Endothelial cell of umbilical vein (primary cell): ENCODE data around the gene MAP2K1. TPM values are rescaled to one million over a fixed set of nuclear protein-coding genes. Genes with fewer than 3 reads are reported as not detected.
A peak's percentile ranks its signal among the peaks of the same experiment; 100 is the strongest.
"Not testable (repeated sequence)": the region's sequence is repeated elsewhere in the genome, so short reads cannot be mapped to it uniquely, and the experiment has no call there.

ENCODE experiments used
- Bru-seq: library from RNA; stranded (reverse); fragments of 400-500 nt; gene quantifications from one replicate; lab custom pipeline; 2021; lab: Mats Ljungman, UMichigan
- BruChase-seq, 2 experiments: library from RNA; stranded (reverse); fragments of 400-500 nt; gene quantifications; one replicate each; lab custom pipeline; 2021; lab: Mats Ljungman, UMichigan
- BruUV-seq: library from RNA; stranded (reverse); fragments of 400-500 nt; replicated peaks from 2 replicates; lab custom pipeline; 2021; lab: Mats Ljungman, UMichigan
- CTCF ChIA-PET: fragments of 300-600, 350-600 bp; sonication (Branson Sonifier 250); formaldehyde crosslinking; loops from one replicate; lab custom pipeline; 2021; ENCODE audit warnings: antibody characterized with exemption, inconsistent platforms; lab: Charles Lee
- POLR2A ChIA-PET: fragments of 300-600, 350-600 bp; sonication (Branson Sonifier 250); formaldehyde crosslinking; loops from one replicate; lab custom pipeline; 2021; ENCODE audit warnings: antibody characterized with exemption, inconsistent platforms; lab: Charles Lee
- DNase-seq: peaks from one replicate; pipeline ENCODE4 v3.0.0-alpha.2; 2011; ENCODE audit warnings: low read depth, low spot score
- FAIRE-seq: peaks from 2 replicates; lab custom pipeline; 2011; peaks lifted over from hg19 to GRCh38; lab: Jason Lieb, UNC
- H2AFZ ChIP-seq: 2 replicates; pipeline ENCODE4 v1.6.0; 2012; ENCODE audit warnings: low read depth, low read length, control low read depth, inconsistent platforms
- H3K27ac ChIP-seq: 2 replicates; pipeline ENCODE4 v1.5.1; 2011; ENCODE audit warnings: low read depth, mild to moderate bottlenecking, control low read depth, low read length, moderate library complexity; ENCODE audit not compliant: insufficient read depth
- H3K27me3 ChIP-seq, 2 experiments: 2 replicates each; pipeline versions ENCODE4 v1.6.0 to v1.6.1; 2011; ENCODE audit warnings: low read length in 2 of 2, mixed read lengths in 1 of 2; ENCODE audit not compliant: control insufficient read depth in 2 of 2, insufficient read depth in 2 of 2
- H3K36me3 ChIP-seq, 2 experiments: 2 replicates in 1 of 2; 3 replicates in 1 of 2; pipeline ENCODE4 v1.5.1; 2011; ENCODE audit warnings: low read length in 2 of 2, mild to moderate bottlenecking in 1 of 2, moderate library complexity in 1 of 2; ENCODE audit not compliant: control insufficient read depth in 2 of 2, insufficient read depth in 2 of 2; ENCODE audit errors: extremely low read depth in 1 of 2
- H3K4me1 ChIP-seq: 3 replicates; pipeline ENCODE4 v1.5.1; 2011; ENCODE audit warnings: mild to moderate bottlenecking, low read length; ENCODE audit not compliant: control insufficient read depth, insufficient read depth; ENCODE audit errors: extremely low read depth
- H3K4me2 ChIP-seq: 2 replicates; pipeline ENCODE4 v1.6.1; 2011; ENCODE audit warnings: low read length, control low read depth, mixed read lengths; ENCODE audit not compliant: insufficient read depth
- H3K4me3 ChIP-seq, 3 experiments: fragments of 200-600 bp in 1 of 3; sonication (generic), shearing (Covaris generic) in 1 of 3; replicated peaks in 1 of 3; 2 replicates each; pipeline ENCODE4 v1.5.1; 2011 to 2016; ENCODE audit warnings: control low read depth in 3 of 3, low read length in 3 of 3, mild to moderate bottlenecking in 2 of 3, inconsistent platforms in 1 of 3, low read depth in 1 of 3, moderate library complexity in 1 of 3; ENCODE audit not compliant: insufficient read depth in 1 of 3
- H3K79me2 ChIP-seq: 2 replicates; pipeline ENCODE4 v1.6.0; 2012; ENCODE audit warnings: low read length, inconsistent platforms; ENCODE audit not compliant: control insufficient read depth, insufficient read depth
- H3K9ac ChIP-seq: replicated peaks from 2 replicates; pipeline ENCODE3; 2011; ENCODE audit warnings: low read length, control low read depth; ENCODE audit not compliant: insufficient read depth; ENCODE audit errors: extremely low read depth
- H3K9me1 ChIP-seq: replicated peaks from 3 replicates; pipeline ENCODE4 v1.6.0; 2011; ENCODE audit warnings: mild to moderate bottlenecking, low read length; ENCODE audit not compliant: control insufficient read depth, insufficient read depth; ENCODE audit errors: extremely low read depth
- H3K9me3 ChIP-seq: replicated peaks from 2 replicates; pipeline ENCODE4 v1.5.1; 2012; ENCODE audit warnings: low read length, inconsistent platforms; ENCODE audit not compliant: control insufficient read depth, insufficient read depth
- H4K20me1 ChIP-seq: replicated peaks from 2 replicates; pipeline ENCODE3; 2011; ENCODE audit warnings: mild to moderate bottlenecking, low read length; ENCODE audit not compliant: control insufficient read depth, insufficient read depth; ENCODE audit errors: extremely low read depth
- EZH2 ChIP-seq: IDR thresholded peaks from 2 replicates; pipeline ENCODE4 v1.6.1; 2012; ENCODE audit warnings: borderline replicate concordance, low read depth, mild to moderate bottlenecking, moderate library complexity, low read length, inconsistent platforms; ENCODE audit not compliant: severe bottlenecking
- FOS ChIP-seq: IDR thresholded peaks from 2 replicates; pipeline ENCODE4 v1.6.1; 2011; ENCODE audit warnings: mild to moderate bottlenecking, low read length, moderate library complexity, borderline replicate concordance; ENCODE audit not compliant: insufficient read depth
- GATA2 ChIP-seq: IDR thresholded peaks from 2 replicates; pipeline ENCODE4 v1.7.0; 2011; ENCODE audit warnings: low read depth, mild to moderate bottlenecking, moderate library complexity, mixed read lengths, low read length; ENCODE audit not compliant: insufficient read length, insufficient read depth
- JUN ChIP-seq: IDR thresholded peaks from 2 replicates; pipeline ENCODE4 v1.6.1; 2011; ENCODE audit warnings: borderline replicate concordance, low read depth; ENCODE audit not compliant: insufficient read length, insufficient read depth
- MAX ChIP-seq: IDR thresholded peaks from 2 replicates; pipeline ENCODE4 v1.6.1; 2011; ENCODE audit not compliant: insufficient read depth, insufficient read length
- MYC ChIP-seq: IDR thresholded peaks from one replicate; pipeline ENCODE4 v1.6.1; 2011; ENCODE audit warnings: mild to moderate bottlenecking, low read depth, low read length
- POLR2A ChIP-seq: IDR thresholded peaks from 2 replicates; pipeline ENCODE4 v1.6.1; 2012; ENCODE audit warnings: low read depth, mild to moderate bottlenecking, control low read depth, low read length
- POLR2AphosphoS5 ChIP-seq: IDR thresholded peaks from 2 replicates; pipeline ENCODE4 v1.6.1; 2012; ENCODE audit warnings: low read depth, mild to moderate bottlenecking, control low read depth, low read length, moderate library complexity; ENCODE audit not compliant: insufficient read depth
- dilution Hi-C: fragments of 300-500 bp; cut with MboI; formaldehyde crosslinking; loops from one replicate; pipeline ENCODE4 v1.15.0; 2019; ENCODE audit warnings: low sequenced_read_pairs; ENCODE audit not compliant: extremely low pct_ligation_motif_present
- intact Hi-C: fragments of 100-400 bp; cut with micrococcal nuclease; formaldehyde crosslinking; loops from one replicate; pipeline ENCODE4 v1.10.0; 2022
- long read RNA-seq: library from polyadenylated mRNA; stranded (forward); transcript quantifications from one replicate; pipeline ENCODE4 v2.0.0, GENCODE V29; 2021
- polyA minus RNA-seq, 3 experiments: library from RNA; depleted of rRNA, polyadenylated mRNA; stranded (reverse); fragments of >200 nt; gene quantifications; 1 replicate in 1 of 3; 2 replicates in 2 of 3; pipeline ENCODE4 v1.2.3, GENCODE V29; 2011
- polyA plus RNA-seq, 4 experiments: library from polyadenylated mRNA; depleted of rRNA in 3 of 4; stranded (reverse) in 3 of 4; unstranded in 1 of 4; fragments of >200 nt; gene quantifications; 2 replicates each; pipeline versions ENCODE4 v1.2.1 to v1.2.3, GENCODE V29; 2011 to 2012; ENCODE audit warnings: missing spikeins in 1 of 4
- total RNA-seq: library from RNA; stranded (reverse); gene quantifications from 2 replicates; pipeline ENCODE4 v1.2.3, GENCODE V29; 2021
- TF ChIP-seq, protein P1 (sequence below), 2 donors: IDR thresholded peaks; 1 replicate in 1 of 2; 2 replicates in 1 of 2; pipeline ENCODE4 v1.5.1; 2011; ENCODE audit warnings: low read length in 2 of 2, mild to moderate bottlenecking in 2 of 2, moderate library complexity in 2 of 2, control low read depth in 1 of 2, inconsistent platforms in 1 of 2, low read depth in 1 of 2; ENCODE audit not compliant: insufficient read depth in 1 of 2; ENCODE audit errors: extremely low read depth in 1 of 2

Gene MAP2K1
- total RNA-seq (45.1 and 45.5 TPM in 2 replicates), polyA plus RNA-seq (22.3 and 30.9 TPM in 2 replicates), polyA minus RNA-seq (23.7 and 27.3 TPM in 2 replicates), Bru-seq, nascent RNA (percentile 83 among the genes with signal in this experiment), BruChase-seq, experiment 1, labeled RNA remaining after a 6-hour chase (percentile 83 among the genes with signal in this experiment), BruChase-seq, experiment 2, labeled RNA remaining after a 2-hour chase (percentile 78 among the genes with signal in this experiment)
- polyA plus RNA-seq (2011; cell fraction: cytosol; rRNA removed) = 20.1 and 24.3 TPM in 2 replicates
- polyA plus RNA-seq (2011; cell fraction: nucleus; rRNA removed) = 19.2 and 23.8 TPM in 2 replicates
- polyA plus RNA-seq (2012) = 40.0 and 56.7 TPM in 2 replicates
- polyA minus RNA-seq (2011; cell fraction: cytosol; rRNA and poly(A)+ RNA removed) = 13.8 TPM
- 9.2 and 12.0 TPM in 2 replicates for polyA minus RNA-seq (2011; cell fraction: nucleus; rRNA and poly(A)+ RNA removed)
- long read RNA-seq, transcript MAP2K1-201 (11 exons, 3,410 nt) = major isoform, 14 of 25 reads
- long read RNA-seq, partial matches to known transcripts = 5 of 25 reads
- long read RNA-seq, other reads (novel, unspliced or antisense) = 6 of 25 reads

GRCh38 chr15:66386204-66387123, at the start of gene MAP2K1:
TSS of gene MAP2K1 (plus strand) at chr15:66386912. CDS start at chr15:66387348, 436 bp downstream.
- H2AFZ ChIP-seq = peak within 1 kb of the TSS; percentile 87
- peak within 1 kb of the TSS; percentile 81 for H3K9ac ChIP-seq
- dilution Hi-C loops = no loop called here
- CTCF ChIA-PET = interaction anchor here (0.6 to 5.3 kb wide), 23 partner anchors 10 to 117 kb away, joined by 3 to 100 read pairs (median 4); partner anchors contain the start of gene SNAPC5
- no peak for TF ChIP-seq GATA2
- peak; percentile 68 for TF ChIP-seq MYC
- TF ChIP-seq, protein P1, sequence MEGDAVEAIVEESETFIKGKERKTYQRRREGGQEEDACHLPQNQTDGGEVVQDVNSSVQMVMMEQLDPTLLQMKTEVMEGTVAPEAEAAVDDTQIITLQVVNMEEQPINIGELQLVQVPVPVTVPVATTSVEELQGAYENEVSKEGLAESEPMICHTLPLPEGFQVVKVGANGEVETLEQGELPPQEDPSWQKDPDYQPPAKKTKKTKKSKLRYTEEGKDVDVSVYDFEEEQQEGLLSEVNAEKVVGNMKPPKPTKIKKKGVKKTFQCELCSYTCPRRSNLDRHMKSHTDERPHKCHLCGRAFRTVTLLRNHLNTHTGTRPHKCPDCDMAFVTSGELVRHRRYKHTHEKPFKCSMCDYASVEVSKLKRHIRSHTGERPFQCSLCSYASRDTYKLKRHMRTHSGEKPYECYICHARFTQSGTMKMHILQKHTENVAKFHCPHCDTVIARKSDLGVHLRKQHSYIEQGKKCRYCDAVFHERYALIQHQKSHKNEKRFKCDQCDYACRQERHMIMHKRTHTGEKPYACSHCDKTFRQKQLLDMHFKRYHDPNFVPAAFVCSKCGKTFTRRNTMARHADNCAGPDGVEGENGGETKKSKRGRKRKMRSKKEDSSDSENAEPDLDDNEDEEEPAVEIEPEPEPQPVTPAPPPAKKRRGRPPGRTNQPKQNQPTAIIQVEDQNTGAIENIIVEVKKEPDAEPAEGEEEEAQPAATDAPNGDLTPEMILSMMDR (IDR thresholded peaks at IDR 0.05; ENCODE audit: extremely low read depth in 1 of 2, insufficient read depth in 1 of 2, low read depth in 1 of 2, low read length in 2 of 2) = peak; percentile 66 to 94
- no peak for TF ChIP-seq FOS
- peak; percentile 67 for TF ChIP-seq POLR2AphosphoS5
- no peak for TF ChIP-seq JUN
- peak; percentile 46 for TF ChIP-seq POLR2A
- TF ChIP-seq EZH2 = no peak
- peak; percentile 73 for TF ChIP-seq MAX
- POLR2A ChIA-PET = interaction anchor here (0.6 to 2.6 kb wide), 5 partner anchors 21 to 121 kb away, joined by 3 to 19 read pairs (median 6); partner anchors contain the start of gene SNAPC5
- no peaks in the 10 kb centered on the region for H3K27me3 ChIP-seq
- no peaks in the 10 kb centered on the region for H3K9me3 ChIP-seq
- FAIRE-seq (peak; percentile 96), DNase-seq (peak; percentile 98)
- peak within 1 kb of the TSS; percentile 78 to 93 (median 81) for H3K4me3 ChIP-seq
- H3K4me2 ChIP-seq = peak within 1 kb of the TSS; percentile 97
- TSS peak; percentile 81 for BruUV-seq
- no peaks in the 10 kb centered on the region for H4K20me1 ChIP-seq
- intact Hi-C loops = loop anchor here (1.0 to 2.0 kb wide), 5 partner anchors 16 to 111 kb away; partner anchors contain the start of genes SNAPC5 and TIPIN
- H3K36me3 ChIP-seq = no peaks in the 10 kb centered on the region
- peaks cover 48% of the 10 kb centered on the region for H3K79me2 ChIP-seq
- peaks cover 31% of the 10 kb centered on the region for H3K4me1 ChIP-seq
- peak within 1 kb of the TSS; percentile 83 for H3K27ac ChIP-seq
- H3K9me1 ChIP-seq = no peaks in the 10 kb centered on the region

GRCh38 chr15:66348530-66348929, 38.2 kb upstream of the MAP2K1 start:
- DNase-seq, dilution Hi-C loops, CTCF ChIA-PET, intact Hi-C loops, H3K4me2 ChIP-seq, H2AFZ ChIP-seq, POLR2A ChIA-PET, H3K4me3 ChIP-seq, H3K79me2 ChIP-seq, H4K20me1 ChIP-seq, H3K36me3 ChIP-seq, BruUV-seq, H3K9me3 ChIP-seq, H3K27me3 ChIP-seq, H3K9ac ChIP-seq, FAIRE-seq, H3K9me1 ChIP-seq, H3K4me1 ChIP-seq, H3K27ac ChIP-seq: not testable (repeated sequence)
